ENCODE measurements around the gene SLC25A53.
"Not testable (repeated sequence)": the region's sequence is repeated elsewhere in the genome, so short reads cannot be mapped to it uniquely, and the experiment has no call there.

Gene SLC25A53

GRCh38 chrX:104126856-104127255 lies 30.0 kb downstream of the SLC25A53 start:
- Histone ChIP-seq H3K36me3 (ENCODE audit: insufficient read depth, low read length) (no peaks in the 10 kb centered on the region), H3K4me3 (ENCODE audit: low read length) (no peak overlapping the region), H3K9ac (ENCODE audit: low read depth, low read length) (no peak overlapping the region), H3K27ac (ENCODE audit: low read depth, low read length) (no peak overlapping the region), H3K27me3 (ENCODE audit: insufficient read depth, low read length) (no peaks in the 10 kb centered on the region), H3K4me1 (ENCODE audit: insufficient read depth, low read length) (no peaks in the 10 kb centered on the region), H3K9me3 (ENCODE audit: insufficient read depth, low read depth, low read length) (no peaks in the 10 kb centered on the region)
- WGBS = no CpG with 5 or more reads among the region's 2 CpGs

DNA sequence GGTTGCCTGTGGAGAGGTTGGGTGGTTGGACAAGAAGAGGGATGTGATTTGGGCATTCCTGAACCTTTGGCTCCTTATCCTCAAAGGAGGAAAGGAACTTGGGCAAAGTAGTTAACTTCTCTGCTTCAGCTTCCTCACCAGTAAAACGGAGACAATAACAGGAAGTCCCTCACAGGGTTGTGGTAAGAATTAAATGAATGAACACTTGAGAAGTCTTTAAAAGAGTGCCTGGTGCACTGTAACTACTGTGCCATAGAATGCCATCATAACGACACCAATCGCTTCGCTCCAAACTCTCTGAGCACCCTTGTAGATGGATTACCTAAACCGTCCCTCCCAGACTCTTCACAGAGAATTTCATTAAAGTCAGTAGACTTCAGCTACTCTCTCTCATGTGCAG lies 34.0 kb downstream of the SLC25A53 start:
- H3K4me1 ChIP-seq (ENCODE audit: insufficient read depth, low read length) = no peaks in the 10 kb centered on the region
- H3K36me3 ChIP-seq (ENCODE audit: insufficient read depth, low read length) = no peaks in the 10 kb centered on the region
- H3K4me3 ChIP-seq (ENCODE audit: low read length) = no peak overlapping the region
- 87% methylated on average over 5 of the region's 5 CpGs for WGBS
- H3K9me3 ChIP-seq (ENCODE audit: insufficient read depth, low read depth, low read length) = no peaks in the 10 kb centered on the region
- H3K27me3 ChIP-seq (ENCODE audit: insufficient read depth, low read length) = no peaks in the 10 kb centered on the region
- H3K9ac ChIP-seq (ENCODE audit: low read depth, low read length) = no peak overlapping the region
- H3K27ac ChIP-seq (ENCODE audit: low read depth, low read length) = no peak overlapping the region

DNA sequence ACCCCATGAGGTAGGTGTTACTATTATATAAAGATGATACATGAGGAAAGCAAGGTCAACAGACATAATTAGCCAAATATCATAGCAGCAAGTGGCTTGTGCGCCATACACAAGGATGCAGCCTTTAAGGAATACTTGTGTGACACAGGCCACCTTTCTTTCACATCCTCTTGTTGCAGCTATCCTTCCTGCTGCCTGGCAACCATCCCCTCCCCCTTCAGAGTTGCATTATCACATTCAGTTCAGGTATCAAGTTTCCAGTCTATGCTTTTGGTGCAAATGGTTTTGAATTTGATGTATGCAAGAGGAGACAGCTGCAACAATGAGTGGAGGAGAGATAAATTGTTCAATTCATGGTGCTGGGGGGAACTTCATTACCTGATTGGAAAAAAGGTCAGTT lies 38.0 kb downstream of the SLC25A53 start:
- Histone ChIP-seq H3K4me1 (ENCODE audit: insufficient read depth, low read length) (no peaks in the 10 kb centered on the region), H3K27me3 (ENCODE audit: insufficient read depth, low read length) (no peaks in the 10 kb centered on the region), H3K36me3 (ENCODE audit: insufficient read depth, low read length) (no peaks in the 10 kb centered on the region), H3K9me3 (ENCODE audit: insufficient read depth, low read depth, low read length) (no peaks in the 10 kb centered on the region), H3K4me3 (ENCODE audit: low read length) (no peak overlapping the region), H3K9ac (ENCODE audit: low read depth, low read length) (no peak overlapping the region), H3K27ac (ENCODE audit: low read depth, low read length) (no peak overlapping the region)
- 87% methylated on average over 1 of the region's 1 CpG for WGBS

DNA sequence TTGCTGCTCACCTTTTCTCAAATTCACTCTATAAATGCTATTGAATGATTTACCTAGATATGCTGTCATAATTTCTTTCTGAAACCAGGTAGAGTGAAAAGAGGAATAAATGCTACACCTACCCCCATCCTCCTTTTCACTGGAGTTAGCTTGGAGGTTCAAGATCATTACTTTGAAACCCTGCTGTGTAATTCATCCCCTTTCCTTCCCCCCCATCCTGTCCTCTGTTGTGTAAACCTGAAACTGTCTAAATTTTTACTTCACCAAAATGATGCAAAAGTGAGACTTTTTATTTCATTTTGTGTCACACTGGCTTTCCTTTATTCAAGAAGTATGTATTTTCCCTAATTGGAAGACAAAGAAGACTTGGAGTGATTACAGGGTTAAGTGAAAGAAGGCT lies 39.0 kb downstream of the SLC25A53 start:
- no peak overlapping the region for H3K4me3 ChIP-seq (ENCODE audit: low read length)
- H3K27ac ChIP-seq (ENCODE audit: low read depth, low read length) = no peak overlapping the region
- no peaks in the 10 kb centered on the region for H3K9me3 ChIP-seq (ENCODE audit: insufficient read depth, low read depth, low read length)
- H3K27me3 ChIP-seq (ENCODE audit: insufficient read depth, low read length) = no peaks in the 10 kb centered on the region
- H3K4me1 ChIP-seq (ENCODE audit: insufficient read depth, low read length) = 0 out of 2 replicates have a peak, but pooled peaks cover 4% of the 10 kb centered on the region
- no peak overlapping the region for H3K9ac ChIP-seq (ENCODE audit: low read depth, low read length)
- H3K36me3 ChIP-seq (ENCODE audit: insufficient read depth, low read length) = no peaks in the 10 kb centered on the region

DNA sequence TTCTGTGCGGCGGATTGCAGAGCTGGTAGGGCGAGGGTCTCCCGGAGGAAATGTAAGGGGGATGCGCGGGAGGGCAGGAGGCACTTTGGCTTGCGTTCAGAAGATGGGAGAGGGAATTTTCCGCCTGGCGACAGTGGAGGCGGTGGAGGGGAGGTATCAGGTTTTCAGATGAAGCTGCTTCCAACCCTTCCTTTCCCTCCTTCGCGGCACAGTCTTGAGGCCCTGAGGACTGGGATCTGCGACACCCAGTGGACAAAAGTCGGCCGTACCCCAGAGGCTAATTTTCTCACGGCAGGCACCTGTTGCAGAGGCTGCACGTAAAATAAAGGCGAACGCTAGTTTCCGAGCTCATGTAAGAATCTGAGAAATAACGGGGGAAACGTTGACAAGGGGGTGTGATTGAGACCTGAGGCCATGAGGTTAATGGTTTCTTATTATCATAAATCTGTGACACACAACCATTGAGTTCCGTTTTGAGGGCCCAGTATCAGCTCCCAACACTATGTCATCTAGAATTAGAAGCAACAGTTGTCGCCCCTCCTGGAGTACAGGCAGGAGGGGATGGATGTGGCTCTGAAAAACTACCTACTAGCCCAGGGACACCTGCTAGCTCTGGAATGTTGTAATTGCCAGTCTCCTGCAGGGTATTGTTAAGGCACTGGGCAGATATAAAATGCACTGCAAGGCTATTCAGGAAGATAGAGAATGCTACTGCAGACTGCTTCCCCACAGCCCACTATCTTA lies 43.4 kb downstream of the SLC25A53 start:
- H3K9me3 ChIP-seq (ENCODE audit: insufficient read depth, low read depth, low read length) = no peaks in the 10 kb centered on the region
- H3K27ac ChIP-seq (ENCODE audit: low read depth, low read length) = no peak overlapping the region
- H3K4me3 ChIP-seq (ENCODE audit: low read length) = peak overlapping the region; percentile 85
- 0 out of 2 replicates have a peak, but pooled peaks cover 4% of the 10 kb centered on the region for H3K4me1 ChIP-seq (ENCODE audit: insufficient read depth, low read length)
- no peak overlapping the region for H3K9ac ChIP-seq (ENCODE audit: low read depth, low read length)
- 8% methylated on average over 18 of the region's 24 CpGs for WGBS
- H3K36me3 ChIP-seq (ENCODE audit: insufficient read depth, low read length) = no peaks in the 10 kb centered on the region
- H3K27me3 ChIP-seq (ENCODE audit: insufficient read depth, low read length) = no peaks in the 10 kb centered on the region

GRCh38 chrX:104112326-104112951 lies 44.4 kb downstream of the SLC25A53 start, which contains the start of gene ZCCHC18:
Gene ZCCHC18 (plus strand): TSS chrX:104112523. CDS start chrX:104114112, 1,589 bp downstream.
- Histone ChIP-seq H3K27ac (ENCODE audit: low read depth, low read length) (peak within 1 kb of the TSS; percentile 55; the same call in 1 of the 2 replicates), H3K36me3 (ENCODE audit: insufficient read depth, low read length) (no peaks in the 10 kb centered on the region), H3K9ac (ENCODE audit: low read depth, low read length) (peak within 1 kb of the TSS; percentile 84), H3K4me3 (ENCODE audit: low read length) (peak within 1 kb of the TSS; percentile 85), H3K4me1 (ENCODE audit: insufficient read depth, low read length) (0 out of 2 replicates have a peak, but pooled peaks cover 4% of the 10 kb centered on the region), H3K9me3 (ENCODE audit: insufficient read depth, low read depth, low read length) (no peaks in the 10 kb centered on the region), H3K27me3 (ENCODE audit: insufficient read depth, low read length) (no peaks in the 10 kb centered on the region)
- WGBS = under 1% methylated on average over 67 of the region's 67 CpGs

DNA sequence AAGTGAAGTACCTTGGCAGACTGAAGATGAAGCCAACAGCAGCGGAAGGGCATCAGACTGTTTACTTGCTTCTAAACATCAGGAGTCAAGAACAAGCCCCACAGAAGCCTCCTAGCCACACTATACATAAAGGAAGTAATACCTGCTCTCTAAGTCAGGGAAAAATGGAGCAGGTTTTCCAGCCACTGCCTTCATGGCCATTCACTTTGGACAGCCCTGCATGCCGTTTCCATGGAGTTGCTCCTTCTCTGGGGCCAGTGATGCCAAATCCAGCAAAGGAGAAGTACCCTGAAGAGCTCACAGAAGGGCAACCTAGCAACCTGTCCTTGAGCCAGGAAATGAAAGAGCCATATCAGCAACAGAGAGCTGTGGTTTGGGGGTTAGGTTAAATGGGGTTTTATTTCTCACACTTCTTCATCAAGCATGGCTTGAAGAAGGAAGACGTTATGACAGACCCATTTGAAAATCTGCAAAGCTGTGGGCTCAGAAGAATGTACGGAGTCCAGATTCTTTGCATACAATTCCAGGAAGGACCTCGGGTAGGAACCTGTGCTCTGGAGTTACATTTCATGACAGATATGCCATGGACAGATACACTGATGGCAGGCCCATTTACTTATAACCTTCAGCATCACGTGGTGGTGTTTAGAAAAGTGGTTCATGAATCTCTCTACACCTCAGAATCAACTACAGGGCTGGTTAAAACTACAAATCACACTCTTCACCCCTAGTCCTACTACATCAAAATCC lies 46.1 kb downstream of the SLC25A53 start:
- H3K36me3 ChIP-seq (ENCODE audit: insufficient read depth, low read length); H3K4me1 ChIP-seq (ENCODE audit: insufficient read depth, low read length); H3K27ac ChIP-seq (ENCODE audit: low read depth, low read length); H3K4me3 ChIP-seq (ENCODE audit: low read length); H3K9ac ChIP-seq (ENCODE audit: low read depth, low read length); H3K9me3 ChIP-seq (ENCODE audit: insufficient read depth, low read depth, low read length); H3K27me3 ChIP-seq (ENCODE audit: insufficient read depth, low read length): not testable (repeated sequence)
- 88% methylated on average over 5 of the region's 6 CpGs for WGBS

- H3K4me3 ChIP-seq (ENCODE audit: low read length) = no peak overlapping the region
- no peaks in the 10 kb centered on the region for H3K36me3 ChIP-seq (ENCODE audit: insufficient read depth, low read length)
- 88% methylated on average over 1 of the region's 1 CpG for WGBS
- no peak overlapping the region for H3K27ac ChIP-seq (ENCODE audit: low read depth, low read length)
- H3K27me3 ChIP-seq (ENCODE audit: insufficient read depth, low read length) = no peaks in the 10 kb centered on the region
- 0 out of 2 replicates have a peak, but pooled peaks cover 4% of the 10 kb centered on the region for H3K4me1 ChIP-seq (ENCODE audit: insufficient read depth, low read length)
- H3K9me3 ChIP-seq (ENCODE audit: insufficient read depth, low read depth, low read length) = no peaks in the 10 kb centered on the region
- no peak overlapping the region for H3K9ac ChIP-seq (ENCODE audit: low read depth, low read length)
Measured at GRCh38 chrX:104108955-104109354, 47.9 kb downstream of the SLC25A53 start.

DNA sequence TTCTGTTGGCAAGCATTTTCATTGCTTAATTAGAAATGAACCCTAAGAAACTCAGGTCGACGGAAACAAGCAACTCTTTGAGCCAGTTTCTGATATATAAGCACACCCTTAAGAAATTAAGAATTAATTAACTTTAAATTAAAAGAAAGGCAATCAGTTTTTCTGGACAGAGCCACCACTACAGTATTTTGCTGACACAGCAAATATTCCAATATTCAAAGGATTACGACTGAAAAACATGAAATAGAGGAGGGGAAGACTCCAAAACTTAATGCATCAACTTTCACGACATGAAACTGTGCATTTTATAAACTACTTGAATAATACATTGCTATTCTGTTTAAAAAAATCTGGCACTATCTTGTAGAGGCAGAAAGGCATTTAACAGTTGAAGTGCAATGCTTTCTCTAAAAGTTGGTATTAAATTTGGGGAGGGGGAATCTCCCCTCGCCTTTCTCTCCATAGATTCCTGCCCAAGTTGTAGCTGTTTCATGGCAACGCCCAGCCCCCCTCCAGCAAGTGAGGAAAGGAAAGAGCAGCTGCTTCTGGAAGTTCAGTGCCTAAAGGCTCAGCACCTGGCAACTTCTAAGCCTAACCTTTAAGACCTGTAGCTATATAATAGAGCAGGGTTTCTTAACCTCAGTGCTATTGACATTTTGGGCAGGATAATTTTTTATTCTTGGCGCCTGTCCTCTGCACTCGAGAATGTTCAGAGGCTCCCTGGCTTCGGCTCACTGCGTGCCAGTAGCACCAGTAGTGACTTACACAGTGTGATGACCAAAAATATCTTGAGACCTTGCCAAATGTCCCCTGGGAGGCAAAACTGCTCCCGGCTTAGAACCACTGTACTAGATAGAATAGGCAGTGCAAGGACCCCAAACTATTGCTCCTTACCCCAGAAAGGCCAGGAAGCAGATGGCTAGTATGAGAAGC lies 51.2 kb downstream of the SLC25A53 start:
- Histone ChIP-seq H3K9me3 (ENCODE audit: insufficient read depth, low read depth, low read length) (no peaks in the 10 kb centered on the region), H3K36me3 (ENCODE audit: insufficient read depth, low read length) (no peaks in the 10 kb centered on the region), H3K27ac (ENCODE audit: low read depth, low read length) (no peak overlapping the region), H3K9ac (ENCODE audit: low read depth, low read length) (no peak overlapping the region), H3K4me3 (ENCODE audit: low read length) (no peak overlapping the region), H3K4me1 (ENCODE audit: insufficient read depth, low read length) (no peaks in the 10 kb centered on the region), H3K27me3 (ENCODE audit: insufficient read depth, low read length) (no peaks in the 10 kb centered on the region)
- WGBS = 97% methylated on average over 5 of the region's 11 CpGs

DNA sequence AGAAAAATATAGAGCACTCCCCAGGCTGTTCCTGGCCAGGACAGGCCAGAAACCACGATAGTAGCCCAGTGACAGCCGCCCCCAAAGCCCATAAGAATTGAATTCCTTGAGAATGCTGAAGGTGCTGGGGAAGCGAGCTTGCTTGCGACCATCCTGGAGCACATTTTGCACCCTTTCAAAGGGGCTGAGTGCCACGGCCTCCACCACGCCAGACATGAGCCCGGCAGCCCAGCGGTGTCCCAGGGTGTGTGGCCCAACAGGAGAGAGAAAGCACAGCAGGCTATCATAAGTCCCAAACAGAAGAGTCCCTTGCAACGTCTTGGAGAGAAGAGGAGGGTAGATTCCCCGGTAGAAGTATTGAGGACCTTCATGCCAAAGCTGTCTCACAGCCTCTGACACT lies 52.1 kb downstream of the SLC25A53 start:
- no peaks in the 10 kb centered on the region for H3K9me3 ChIP-seq (ENCODE audit: insufficient read depth, low read depth, low read length)
- WGBS = 90% methylated on average over 10 of the region's 10 CpGs
- no peak overlapping the region for H3K27ac ChIP-seq (ENCODE audit: low read depth, low read length)
- no peak overlapping the region for H3K4me3 ChIP-seq (ENCODE audit: low read length)
- no peak overlapping the region for H3K9ac ChIP-seq (ENCODE audit: low read depth, low read length)
- no peaks in the 10 kb centered on the region for H3K4me1 ChIP-seq (ENCODE audit: insufficient read depth, low read length)
- H3K27me3 ChIP-seq (ENCODE audit: insufficient read depth, low read length) = no peaks in the 10 kb centered on the region
- H3K36me3 ChIP-seq (ENCODE audit: insufficient read depth, low read length) = no peaks in the 10 kb centered on the region

All from HUES64 (cell line).